ENCODE measurements around the gene ADRA2C. TPM values are rescaled to one million over a fixed set of nuclear protein-coding genes. Genes with fewer than 3 reads are reported as not detected.

Gene ADRA2C
- total RNA-seq, 1 experiment from 2014 or later: 7.9 TPM

GRCh38 chr4:3730422-3731190, 35.6 kb upstream of the ADRA2C start:
- no peak for DNase-seq (ENCODE audit: low spot score)
- in situ Hi-C loops (cut with HindIII; ENCODE audit: low sequenced_read_pairs): no loop called here

GRCh38 chr4:3732076-3733028, 33.8 kb upstream of the ADRA2C start:
- in situ Hi-C loops (cut with HindIII; ENCODE audit: low sequenced_read_pairs): no loop called here
- DNase-seq (ENCODE audit: low spot score): no peak

- DNase-seq (ENCODE audit: low spot score): no peak
- in situ Hi-C loops (cut with HindIII; ENCODE audit: low sequenced_read_pairs): no loop called here
These were observed 33.0 kb upstream of the ADRA2C start for GRCh38 chr4:3733195-3733594.

GRCh38 chr4:3735196-3735595, 31.0 kb upstream of the ADRA2C start:
- in situ Hi-C loops (cut with HindIII; ENCODE audit: low sequenced_read_pairs): no loop called here
- no peak for DNase-seq (ENCODE audit: low spot score)

- no peak for DNase-seq (ENCODE audit: low spot score)
- in situ Hi-C loops (cut with HindIII; ENCODE audit: low sequenced_read_pairs): no loop called here
These were observed 29.9 kb upstream of the ADRA2C start for GRCh38 chr4:3736290-3736689.

- DNase-seq (ENCODE audit: low spot score): peak; percentile 90
- in situ Hi-C loops (cut with HindIII; ENCODE audit: low sequenced_read_pairs): no loop called here
These were observed 29.4 kb upstream of the ADRA2C start for GRCh38 chr4:3736806-3737205.

- in situ Hi-C loops (cut with HindIII; ENCODE audit: low sequenced_read_pairs): no loop called here
- no peak for DNase-seq (ENCODE audit: low spot score)
These were observed 26.6 kb upstream of the ADRA2C start for GRCh38 chr4:3739577-3739976.

- in situ Hi-C loops (cut with HindIII; ENCODE audit: low sequenced_read_pairs): no loop called here
- DNase-seq (ENCODE audit: low spot score): no peak
These were observed 25.9 kb upstream of the ADRA2C start for GRCh38 chr4:3740256-3740655.

- in situ Hi-C loops (cut with HindIII; ENCODE audit: low sequenced_read_pairs): no loop called here
- no peak for DNase-seq (ENCODE audit: low spot score)
These were observed 24.8 kb upstream of the ADRA2C start for GRCh38 chr4:3741217-3742011.

GRCh38 chr4:3742610-3743009, 23.6 kb upstream of the ADRA2C start:
- DNase-seq (ENCODE audit: low spot score): no peak
- in situ Hi-C loops (cut with HindIII; ENCODE audit: low sequenced_read_pairs): no loop called here

GRCh38 chr4:3744232-3744631, 22.0 kb upstream of the ADRA2C start:
- no peak for DNase-seq (ENCODE audit: low spot score)
- in situ Hi-C loops (cut with HindIII; ENCODE audit: low sequenced_read_pairs): no loop called here

- in situ Hi-C loops (cut with HindIII; ENCODE audit: low sequenced_read_pairs): no loop called here
- no peak for DNase-seq (ENCODE audit: low spot score)
These were observed 21.3 kb upstream of the ADRA2C start for GRCh38 chr4:3744901-3745300.

- in situ Hi-C loops (cut with HindIII; ENCODE audit: low sequenced_read_pairs): no loop called here
- DNase-seq (ENCODE audit: low spot score): no peak
These were observed 20.1 kb upstream of the ADRA2C start for GRCh38 chr4:3745886-3746656.

GRCh38 chr4:3746701-3747580, 19.2 kb upstream of the ADRA2C start:
- in situ Hi-C loops (cut with HindIII; ENCODE audit: low sequenced_read_pairs): no loop called here

GRCh38 chr4:3747581-3747904, 18.6 kb upstream of the ADRA2C start:
- in situ Hi-C loops (cut with HindIII; ENCODE audit: low sequenced_read_pairs): no loop called here
- no peak for DNase-seq (ENCODE audit: low spot score)

More at GRCh38 chr4:3746701-3747580, 19.2 kb upstream of the ADRA2C start:
- DNase-seq (ENCODE audit: low spot score): peak; percentile 77

GRCh38 chr4:3748136-3748898, 17.9 kb upstream of the ADRA2C start:
- no peak for DNase-seq (ENCODE audit: low spot score)
- in situ Hi-C loops (cut with HindIII; ENCODE audit: low sequenced_read_pairs): no loop called here

GRCh38 chr4:3749081-3749480, 17.1 kb upstream of the ADRA2C start:
- in situ Hi-C loops (cut with HindIII; ENCODE audit: low sequenced_read_pairs): no loop called here

More at GRCh38 chr4:3749081-3749480, 17.1 kb upstream of the ADRA2C start:
- no peak for DNase-seq (ENCODE audit: low spot score)

Data from G401 (cell line).